PC-3 (cell line): ENCODE results near the gene ARL14. TPM values are rescaled to one million over a fixed set of nuclear protein-coding genes. Genes with fewer than 3 reads are reported as not detected.

ENCODE experiments used
- ATAC-seq: fragments of 200-7000 bp; cut with Tn5 transposase; 2 replicates; pipeline ENCODE4 v1.9.1; 2020; ENCODE audit warnings: mild to moderate bottlenecking, moderate library complexity
- BruUV-seq: library from RNA; stranded (reverse); fragments of 400-500 nt; replicated peaks from 2 replicates; lab custom pipeline; 2021; lab: Mats Ljungman, UMichigan
- CTCF ChIA-PET: fragments of 300-600 bp; sonication (Branson Sonifier 250); formaldehyde crosslinking; loops from one replicate; lab custom pipeline; 2022; ENCODE audit warnings: antibody characterized with exemption; lab: Charles Lee
- POLR2A ChIA-PET: fragments of 300-600 bp; sonication (Branson Sonifier 250); formaldehyde crosslinking; loops from one replicate; lab custom pipeline; 2022; ENCODE audit warnings: antibody characterized with exemption; ENCODE audit not compliant: unreplicated experiment; lab: Charles Lee
- DNase-seq: peaks from one replicate; pipeline ENCODE4 v3.0.0-alpha.2; 2015
- H2AFZ ChIP-seq: fragments of 300-600 bp; sonication (generic); 2 replicates; pipeline ENCODE4 v1.6.0; 2016; ENCODE audit warnings: antibody characterized with exemption, low read length
- H3F3A ChIP-seq: fragments of 300-600 bp; sonication (generic); one replicate; pipeline ENCODE4 v1.6.0; 2017; ENCODE audit warnings: antibody characterized with exemption, low read length, control low read depth, mild to moderate bottlenecking; ENCODE audit not compliant: unreplicated experiment
- H3K27ac ChIP-seq: fragments of 300-600 bp; sonication (generic); 2 replicates; pipeline ENCODE4 v1.5.1; 2016; ENCODE audit warnings: mild to moderate bottlenecking, low read length
- H3K27me3 ChIP-seq: fragments of 300-600 bp; sonication (generic); 2 replicates; pipeline ENCODE4 v1.6.1; 2016; ENCODE audit warnings: low read length, mixed read lengths
- H3K36me3 ChIP-seq: fragments of 300-600 bp; sonication (generic); 2 replicates; pipeline ENCODE4 v1.6.1; 2016; ENCODE audit warnings: low read depth, mixed run types, low read length, mixed read lengths
- H3K4me1 ChIP-seq: fragments of 300-600 bp; sonication (generic); 2 replicates; pipeline ENCODE4 v1.5.1; 2016; ENCODE audit warnings: low read length; ENCODE audit not compliant: insufficient read depth
- H3K4me2 ChIP-seq: fragments of 300-600 bp; sonication (generic); 2 replicates; pipeline ENCODE4 v1.6.0; 2016; ENCODE audit warnings: low read length
- H3K4me3 ChIP-seq: fragments of 300-600 bp; sonication (generic); 2 replicates; pipeline ENCODE4 v1.5.1; 2016; ENCODE audit warnings: mild to moderate bottlenecking, low read length, mixed read lengths
- H3K79me2 ChIP-seq: fragments of 300-600 bp; sonication (generic); 2 replicates; pipeline ENCODE4 v1.6.1; 2017; ENCODE audit warnings: low read length, mixed read lengths
- H3K9ac ChIP-seq: fragments of 300-600 bp; sonication (generic); 2 replicates; pipeline ENCODE4 v1.6.0; 2016; ENCODE audit warnings: mild to moderate bottlenecking, low read length
- H3K9me2 ChIP-seq: fragments of 300-600 bp; sonication (generic); replicated peaks from 2 replicates; pipeline ENCODE4 v1.6.1; 2016; ENCODE audit warnings: mixed run types, low read length, mixed read lengths
- H3K9me3 ChIP-seq: fragments of 300-600 bp; sonication (generic); 2 replicates; pipeline ENCODE4 v1.6.1; 2016; ENCODE audit warnings: low read length, mixed read lengths
- H4K20me1 ChIP-seq: fragments of 300-600 bp; sonication (generic); 2 replicates; pipeline ENCODE4 v1.6.1; 2016; ENCODE audit warnings: low read length, mixed read lengths
- EZH2 ChIP-seq: fragments of 300-600 bp; sonication (generic); IDR thresholded peaks from one replicate; pipeline ENCODE4 v1.6.1; 2017; ENCODE audit warnings: antibody characterized with exemption, mild to moderate bottlenecking, low read length; ENCODE audit not compliant: unreplicated experiment
- EZH2phosphoT487 ChIP-seq: fragments of 300-600 bp; sonication (generic); IDR thresholded peaks from 2 replicates; pipeline ENCODE4 v1.6.1; 2018; ENCODE audit warnings: mild to moderate bottlenecking, antibody characterized with exemption, low read length, borderline replicate concordance
- intact Hi-C: fragments of 100-400 bp; cut with micrococcal nuclease; formaldehyde crosslinking; loops from 2 replicates; pipeline ENCODE4 v1.9.0; 2023
- total RNA-seq: library from RNA; depleted of rRNA; stranded (reverse); fragments of >200 nt; gene quantifications from 2 replicates; pipeline ENCODE4 v1.2.3, GENCODE V29; 2014
- TF ChIP-seq, protein P1 (sequence below): fragments of 300-600 bp; sonication (generic); conservative IDR thresholded peaks from 2 replicates; pipeline ENCODE4 v1.5.1; 2017; ENCODE audit warnings: antibody characterized with exemption, low read depth, mild to moderate bottlenecking, low read length

The ARL14 gene
- total RNA-seq, 1 experiment from 2014 or later: 3.9 TPM

DNA sequence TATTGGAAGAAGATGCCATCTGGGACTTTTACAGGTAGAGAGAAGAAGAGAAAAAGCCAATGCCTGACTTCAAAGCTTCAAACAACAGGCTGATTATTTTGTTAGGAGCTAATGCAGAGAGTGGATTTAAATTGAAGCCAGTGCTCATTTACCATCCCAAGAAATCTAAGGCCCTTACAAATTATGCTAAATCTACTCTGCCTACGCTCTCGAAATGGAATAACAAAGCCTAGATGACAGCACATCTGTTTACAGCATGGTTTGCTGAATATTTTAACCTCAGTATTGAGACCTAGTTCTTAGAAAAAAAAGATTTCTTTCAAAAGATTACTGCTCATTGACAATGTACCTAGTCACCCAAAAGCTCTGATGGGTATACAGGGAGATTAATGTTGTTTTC lies 16.2 kb downstream of the ARL14 start:
- TF ChIP-seq EZH2phosphoT487 (no peak), EZH2 (no peak)
- TF ChIP-seq, protein P1, sequence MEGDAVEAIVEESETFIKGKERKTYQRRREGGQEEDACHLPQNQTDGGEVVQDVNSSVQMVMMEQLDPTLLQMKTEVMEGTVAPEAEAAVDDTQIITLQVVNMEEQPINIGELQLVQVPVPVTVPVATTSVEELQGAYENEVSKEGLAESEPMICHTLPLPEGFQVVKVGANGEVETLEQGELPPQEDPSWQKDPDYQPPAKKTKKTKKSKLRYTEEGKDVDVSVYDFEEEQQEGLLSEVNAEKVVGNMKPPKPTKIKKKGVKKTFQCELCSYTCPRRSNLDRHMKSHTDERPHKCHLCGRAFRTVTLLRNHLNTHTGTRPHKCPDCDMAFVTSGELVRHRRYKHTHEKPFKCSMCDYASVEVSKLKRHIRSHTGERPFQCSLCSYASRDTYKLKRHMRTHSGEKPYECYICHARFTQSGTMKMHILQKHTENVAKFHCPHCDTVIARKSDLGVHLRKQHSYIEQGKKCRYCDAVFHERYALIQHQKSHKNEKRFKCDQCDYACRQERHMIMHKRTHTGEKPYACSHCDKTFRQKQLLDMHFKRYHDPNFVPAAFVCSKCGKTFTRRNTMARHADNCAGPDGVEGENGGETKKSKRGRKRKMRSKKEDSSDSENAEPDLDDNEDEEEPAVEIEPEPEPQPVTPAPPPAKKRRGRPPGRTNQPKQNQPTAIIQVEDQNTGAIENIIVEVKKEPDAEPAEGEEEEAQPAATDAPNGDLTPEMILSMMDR: no peak
- H3K4me3 ChIP-seq: no peak overlapping the region
- no TSS peak for BruUV-seq
- CTCF ChIA-PET: no interaction called here
- H3K4me1 ChIP-seq: peaks cover 9% of the 10 kb centered on the region
- no peaks in the 10 kb centered on the region for H3K27me3 ChIP-seq
- H3K9me3 ChIP-seq: no peaks in the 10 kb centered on the region
- intact Hi-C loops: no loop called here
- no peaks in the 10 kb centered on the region for H3F3A ChIP-seq
- no peak overlapping the region for H3K4me2 ChIP-seq
- no peak for DNase-seq
- H3K36me3 ChIP-seq: no peaks in the 10 kb centered on the region
- no peaks in the 10 kb centered on the region for H3K79me2 ChIP-seq
- no peak for ATAC-seq
- no peak overlapping the region for H3K27ac ChIP-seq
- no peak overlapping the region for H3K9ac ChIP-seq
- POLR2A ChIA-PET: no interaction called here
- no peaks in the 10 kb centered on the region for H3K9me2 ChIP-seq
- no peaks in the 10 kb centered on the region for H4K20me1 ChIP-seq
- H2AFZ ChIP-seq: no peak overlapping the region

DNA sequence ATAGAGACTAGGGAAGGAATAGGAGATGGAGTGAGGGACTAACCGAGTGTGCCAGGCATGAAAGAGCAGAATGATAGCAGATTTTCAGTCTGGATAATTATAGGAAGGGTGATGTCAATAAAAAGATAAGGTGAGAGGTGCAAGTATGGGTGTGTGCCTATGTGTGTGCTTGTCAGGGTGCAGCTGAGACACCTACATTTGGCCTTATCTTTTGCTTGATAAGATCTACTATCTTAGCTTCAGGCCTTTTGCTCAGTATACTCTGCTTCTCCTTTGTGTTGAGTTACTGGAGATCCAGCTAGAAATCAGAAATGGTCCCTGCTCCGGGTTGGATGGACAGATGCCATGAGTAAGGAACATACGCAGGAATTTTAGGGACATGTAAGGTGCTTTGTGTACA lies 17.4 kb downstream of the ARL14 start:
- Histone ChIP-seq H3K9me3 (no peaks in the 10 kb centered on the region), H3K79me2 (no peaks in the 10 kb centered on the region), H3K36me3 (no peaks in the 10 kb centered on the region), H3K4me1 (peaks cover 16% of the 10 kb centered on the region), H3K4me3 (no peak overlapping the region), H3F3A (no peaks in the 10 kb centered on the region), H3K4me2 (no peak overlapping the region), H2AFZ (no peak overlapping the region), H3K27me3 (no peaks in the 10 kb centered on the region), H3K9me2 (no peaks in the 10 kb centered on the region), H3K27ac (no peak overlapping the region), H4K20me1 (no peaks in the 10 kb centered on the region), H3K9ac (no peak overlapping the region)
- no peak for DNase-seq
- CTCF ChIA-PET: no interaction called here
- POLR2A ChIA-PET: no interaction called here
- TF ChIP-seq, protein P1: no peak
- TF ChIP-seq EZH2phosphoT487: no peak
- TF ChIP-seq EZH2: no peak
- no TSS peak for BruUV-seq
- intact Hi-C loops: no loop called here
- no peak for ATAC-seq

DNA sequence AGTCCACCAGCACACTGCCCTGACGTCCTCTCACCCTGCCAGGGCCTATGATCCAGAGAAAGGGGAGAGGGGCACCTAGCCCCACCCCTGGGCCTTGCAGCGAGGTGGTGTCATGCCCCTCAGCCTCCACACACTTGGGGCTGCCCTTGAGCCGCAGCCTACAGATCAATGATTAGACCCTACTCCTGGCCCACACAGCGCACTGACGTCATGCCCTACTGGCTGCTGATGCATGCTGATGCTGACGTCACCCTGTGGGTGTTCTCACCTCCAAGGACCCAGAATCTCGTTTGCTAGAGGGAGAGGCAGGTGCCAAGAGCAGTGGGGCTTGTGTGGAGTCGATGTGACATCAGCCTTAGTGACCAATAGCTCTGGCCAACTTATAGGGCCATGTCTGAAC lies 18.0 kb downstream of the ARL14 start:
- intact Hi-C loops: no loop called here
- POLR2A ChIA-PET: no interaction called here
- Histone ChIP-seq H4K20me1 (no peaks in the 10 kb centered on the region), H3K79me2 (no peaks in the 10 kb centered on the region), H3K9me2 (no peaks in the 10 kb centered on the region), H3F3A (no peaks in the 10 kb centered on the region), H3K36me3 (no peaks in the 10 kb centered on the region), H3K4me3 (no peak overlapping the region), H3K9me3 (no peaks in the 10 kb centered on the region), H3K27ac (no peak overlapping the region), H2AFZ (no peak overlapping the region), H3K9ac (no peak overlapping the region), H3K27me3 (no peaks in the 10 kb centered on the region), H3K4me1 (peaks cover 16% of the 10 kb centered on the region), H3K4me2 (no peak overlapping the region)
- no TSS peak for BruUV-seq
- DNase-seq: no peak
- ATAC-seq: no peak
- CTCF ChIA-PET: no interaction called here
- TF ChIP-seq, protein P1: no peak
- TF ChIP-seq EZH2 (no peak), EZH2phosphoT487 (no peak)
